Stimulated activated CD4-positive, alpha-beta T cell treated with anti-CD3 and anti-CD28 coated beads, Interleukin-15, amount 100 ng/mL, for 24 hours (primary cell): ENCODE results near the gene COL6A1.
"Not testable (repeated sequence)": the region's sequence is repeated elsewhere in the genome, so short reads cannot be mapped to it uniquely, and the experiment has no call there.

ENCODE experiments used
- DNase-seq: peaks from one replicate; pipeline ENCODE4 v3.0.0-alpha.2; 2020

The COL6A1 gene

DNA sequence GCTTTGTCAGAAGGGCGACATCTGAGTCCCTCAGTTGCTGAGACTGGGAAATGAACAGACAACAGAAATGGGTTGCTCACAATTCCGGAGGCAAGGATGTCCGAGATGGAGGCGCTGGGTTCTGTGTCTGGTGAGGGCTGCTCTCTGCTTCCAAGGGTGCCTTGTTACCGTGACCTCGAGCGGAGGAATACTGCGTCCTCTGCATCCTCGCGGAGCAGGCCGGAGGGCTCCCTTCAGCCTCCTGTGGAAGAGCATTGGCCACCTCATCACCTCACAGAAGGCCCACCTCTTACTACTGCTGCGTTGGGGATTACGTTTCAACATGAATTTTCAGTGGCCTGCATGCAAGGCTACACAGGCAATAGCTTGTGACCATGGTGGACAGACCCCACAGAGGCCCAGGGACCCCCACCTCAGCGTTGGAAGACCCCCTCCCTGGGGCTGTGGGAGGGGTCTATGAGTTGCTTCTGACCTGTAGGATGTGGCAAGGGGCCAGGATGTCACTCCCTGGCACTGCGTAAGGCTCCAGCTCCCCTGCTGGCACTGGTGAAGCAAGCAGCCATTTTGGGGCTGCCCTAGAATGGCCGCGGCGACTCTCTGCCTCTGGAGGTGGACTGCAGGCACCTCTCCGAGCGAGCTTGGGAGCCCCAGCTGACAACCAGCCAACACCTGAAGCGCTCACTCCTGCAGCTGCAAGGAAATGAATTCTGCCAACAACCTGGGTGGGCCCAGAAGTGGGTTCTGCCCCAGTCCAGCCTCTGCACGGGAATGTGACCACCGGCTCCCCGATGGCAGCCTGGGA, 36.3 kb upstream of the COL6A1 start:
- no peak for DNase-seq

DNA sequence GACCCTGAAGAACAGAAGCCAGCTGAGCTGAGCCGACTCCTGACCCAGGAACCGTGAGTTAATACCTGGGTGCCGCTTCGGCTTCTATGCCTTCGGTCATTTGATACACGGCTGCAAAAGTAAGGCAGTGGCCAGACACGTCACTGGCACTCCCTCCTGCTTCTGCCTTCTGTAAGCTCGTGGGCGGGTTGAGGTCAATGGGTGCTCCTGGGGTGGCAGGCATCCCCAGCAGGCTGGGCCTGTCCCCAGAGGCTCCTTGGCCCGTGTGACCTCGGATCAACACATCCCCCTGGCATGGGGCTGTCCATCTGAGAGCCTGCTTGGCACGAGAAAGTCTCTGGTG, 35.7 kb upstream of the COL6A1 start:
- no peak for DNase-seq

DNA sequence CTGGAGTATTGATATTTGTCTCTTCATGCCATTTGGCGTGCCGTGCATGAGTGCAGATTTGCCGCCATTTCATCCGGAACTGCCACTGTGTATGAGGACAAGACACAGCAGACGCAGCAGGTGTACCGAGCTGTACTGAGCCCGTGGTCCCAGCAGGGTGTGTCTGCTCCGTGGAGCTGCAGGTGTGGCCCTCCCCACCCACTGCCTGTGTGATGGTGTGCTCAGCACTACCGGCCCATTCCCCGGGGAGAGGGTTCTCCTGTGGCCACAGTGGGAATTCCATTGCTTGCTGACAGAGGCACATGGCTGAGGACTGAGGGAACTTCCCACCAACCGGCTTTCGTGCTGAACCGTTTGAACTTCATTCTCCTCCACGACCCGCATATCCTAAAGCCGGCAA, 34.3 kb upstream of the COL6A1 start:
- no peak for DNase-seq

DNA sequence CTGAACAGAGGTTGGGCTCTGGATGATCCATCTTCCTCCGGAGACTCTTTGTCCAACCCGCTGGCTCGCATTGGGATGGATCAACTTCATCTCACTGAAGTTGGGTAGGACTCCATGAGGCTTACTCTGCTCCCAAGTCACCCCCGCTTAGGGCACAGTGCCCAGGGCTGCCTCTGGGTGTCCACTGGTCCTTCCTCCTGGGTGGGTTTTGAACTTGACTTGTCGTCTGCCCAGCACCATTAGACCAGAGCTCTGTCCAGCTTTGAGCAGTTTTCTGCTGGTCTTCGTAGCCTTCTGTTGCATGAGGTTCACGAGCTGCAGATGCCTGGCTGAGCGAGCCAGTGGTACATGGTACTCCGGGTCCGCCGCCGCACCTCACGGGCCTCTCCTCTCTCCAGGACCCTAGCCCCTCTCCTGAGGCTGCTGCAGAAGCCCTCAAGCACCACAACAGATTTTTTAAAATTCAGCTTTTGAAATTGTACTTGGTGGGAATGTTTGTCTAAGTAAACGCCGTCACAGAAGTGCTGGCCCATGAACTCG, 33.8 kb upstream of the COL6A1 start:
- no peak for DNase-seq

DNA sequence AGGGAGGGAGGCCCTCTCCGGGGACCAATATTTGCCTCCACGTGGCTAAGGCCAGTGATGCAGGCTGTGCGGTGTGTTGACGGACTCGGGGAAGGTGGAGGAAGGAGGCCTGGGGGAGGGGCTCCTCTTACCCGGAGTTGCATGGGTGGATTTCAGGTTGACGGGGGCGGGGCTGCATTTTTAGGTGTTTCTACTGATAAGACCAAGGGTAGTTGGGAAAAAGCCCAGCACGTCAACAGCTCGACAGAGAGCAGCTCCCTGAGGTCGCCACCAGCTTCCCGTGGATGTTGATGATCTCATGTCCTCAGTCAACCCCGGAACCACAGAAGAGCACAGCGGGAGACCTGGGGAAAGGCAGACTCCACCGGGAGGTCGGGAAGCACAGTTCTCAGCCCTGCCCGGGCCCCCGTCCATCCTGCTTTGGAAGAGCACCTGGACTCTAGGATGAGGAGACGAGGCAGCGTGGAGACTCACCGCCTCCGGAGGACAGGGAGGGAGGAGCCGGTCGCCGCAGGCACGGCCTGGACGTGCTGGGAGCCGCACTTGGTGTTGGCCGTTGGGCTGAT, 32.9 kb upstream of the COL6A1 start:
- DNase-seq = no peak

DNA sequence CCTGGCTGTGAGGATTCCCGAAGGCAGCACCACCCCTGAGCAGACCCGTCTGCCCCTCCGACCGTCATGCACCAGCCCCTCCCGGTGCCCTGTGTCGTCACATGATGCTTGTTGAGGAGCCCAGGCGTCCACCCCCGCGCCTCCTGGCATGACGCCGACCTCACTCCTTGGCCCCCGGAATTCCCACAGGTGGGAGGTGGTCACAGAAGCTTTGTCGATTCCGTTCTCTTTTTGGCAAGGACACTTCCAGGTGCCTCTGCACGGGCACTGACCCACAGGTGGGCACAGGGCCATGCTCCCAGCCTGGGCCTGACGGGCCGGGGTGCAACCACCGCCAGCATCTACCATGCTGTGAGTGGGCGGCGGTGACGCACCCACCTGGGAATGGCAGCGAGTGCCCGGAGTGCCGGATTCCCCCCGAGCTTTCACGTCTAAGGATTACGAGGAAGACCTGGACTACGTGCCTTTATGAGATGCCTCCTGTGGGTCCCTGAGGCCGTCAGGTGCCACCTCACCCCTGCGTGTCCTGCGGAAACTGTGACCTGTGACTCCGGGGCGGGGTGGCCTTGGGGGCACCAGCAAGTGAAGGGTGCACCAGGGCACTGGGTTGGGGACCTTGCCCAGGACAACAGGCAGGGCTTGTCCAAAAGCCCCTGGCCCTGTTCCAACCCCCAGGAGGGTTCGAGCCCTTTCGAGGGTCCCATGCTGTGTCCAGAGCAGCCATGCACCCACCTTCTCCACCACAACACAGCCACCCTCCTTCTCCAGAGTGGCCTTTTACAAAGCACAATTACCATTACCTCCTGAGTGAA, 31.4 kb upstream of the COL6A1 start:
- no peak for DNase-seq

DNA sequence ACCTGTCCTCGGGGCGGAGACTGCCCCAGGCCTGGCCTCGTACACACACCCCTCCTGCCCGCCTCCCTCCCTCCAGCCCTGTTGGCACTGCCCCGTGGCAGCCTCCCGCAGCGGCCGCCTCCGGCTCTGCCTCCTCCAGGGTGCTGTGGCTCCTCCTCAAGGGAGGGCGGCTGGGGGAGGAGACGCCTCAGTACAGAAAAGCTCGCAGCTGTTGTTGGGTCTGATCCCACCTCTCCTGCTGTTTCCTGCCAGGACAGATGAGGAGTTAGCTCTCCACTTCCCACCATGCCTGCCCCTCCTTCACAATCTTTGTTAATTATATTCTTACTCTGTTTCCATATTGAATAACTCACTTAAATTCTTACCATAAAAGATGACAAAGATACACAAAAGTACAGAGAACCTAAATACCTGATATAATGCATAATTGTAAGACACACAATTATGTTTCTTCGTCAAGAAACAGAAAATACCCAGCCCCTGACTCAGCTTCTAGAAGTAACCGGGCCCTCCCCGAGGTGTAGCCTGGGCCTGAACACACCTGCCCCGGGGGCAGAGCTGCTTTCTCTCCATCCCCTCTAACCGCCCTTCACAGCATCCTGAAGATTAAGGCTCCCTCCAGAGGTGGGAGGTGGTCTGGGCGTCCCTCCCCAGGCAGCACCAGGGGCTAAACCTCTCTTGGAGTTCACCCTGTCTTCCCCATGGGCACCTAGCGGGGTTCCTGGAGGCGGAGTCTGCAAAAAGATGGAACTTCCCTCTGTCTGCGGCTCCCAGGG, 30.6 kb upstream of the COL6A1 start:
- no peak for DNase-seq

DNA sequence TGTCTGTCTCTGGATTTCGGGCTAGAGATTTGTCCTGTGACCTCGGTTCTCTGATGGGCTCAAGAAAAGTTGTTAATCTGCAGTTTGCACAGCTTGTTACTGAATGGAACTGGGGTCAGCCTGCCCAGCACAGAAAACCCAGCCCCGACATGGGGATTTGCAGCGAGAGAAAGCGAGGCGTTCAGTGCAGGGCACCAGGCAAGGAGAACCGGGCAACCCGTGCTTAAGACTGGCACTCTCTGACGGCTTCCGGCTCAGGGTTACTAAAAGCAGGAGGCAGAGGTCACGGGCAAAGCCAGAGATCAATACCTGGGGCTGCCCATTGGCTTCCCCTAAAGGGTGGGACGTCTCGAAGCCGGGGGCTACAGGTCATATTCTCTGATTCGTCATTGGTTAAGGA, 29.9 kb upstream of the COL6A1 start:
- DNase-seq = no peak

DNA sequence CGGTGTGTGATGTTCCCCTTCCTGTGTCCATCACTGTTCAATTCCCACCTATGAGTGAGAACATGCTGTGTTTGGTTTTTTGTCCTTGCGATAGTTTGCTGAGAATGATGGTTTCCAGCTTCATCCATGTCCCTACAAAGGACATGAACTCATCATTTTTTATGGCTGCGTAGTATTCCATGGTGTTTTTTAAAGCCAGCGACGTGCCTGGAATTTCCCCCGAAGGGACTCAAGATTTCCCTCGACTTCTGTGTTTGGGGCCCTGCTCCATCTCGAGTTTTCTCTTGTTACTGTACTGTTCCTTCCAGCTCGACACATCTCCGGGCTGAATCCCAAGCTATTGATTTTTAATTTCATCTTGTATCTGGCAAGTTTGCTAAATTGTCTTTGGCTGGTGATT, 29.0 kb upstream of the COL6A1 start:
- DNase-seq = not testable (repeated sequence)

DNA sequence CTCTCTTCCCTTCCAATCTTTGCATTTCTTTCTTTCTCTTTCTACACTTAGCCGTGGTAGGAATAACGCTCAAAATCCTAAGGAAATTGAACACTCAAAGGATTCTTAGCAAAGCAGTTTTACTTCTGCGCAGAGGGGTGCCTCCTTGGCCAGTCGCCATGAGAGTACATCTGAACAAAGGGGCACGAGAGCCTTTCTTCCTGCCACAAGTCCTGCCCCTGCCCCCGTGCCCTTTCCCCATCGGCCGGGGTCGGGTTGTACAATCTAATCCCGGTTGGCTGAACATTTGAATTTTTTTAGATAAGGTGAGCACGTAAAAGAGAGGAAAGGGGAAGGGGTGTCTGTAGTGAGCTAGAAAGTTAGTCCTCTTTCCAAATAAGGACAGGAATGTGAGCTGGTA, 28.6 kb upstream of the COL6A1 start:
- no peak for DNase-seq

DNA sequence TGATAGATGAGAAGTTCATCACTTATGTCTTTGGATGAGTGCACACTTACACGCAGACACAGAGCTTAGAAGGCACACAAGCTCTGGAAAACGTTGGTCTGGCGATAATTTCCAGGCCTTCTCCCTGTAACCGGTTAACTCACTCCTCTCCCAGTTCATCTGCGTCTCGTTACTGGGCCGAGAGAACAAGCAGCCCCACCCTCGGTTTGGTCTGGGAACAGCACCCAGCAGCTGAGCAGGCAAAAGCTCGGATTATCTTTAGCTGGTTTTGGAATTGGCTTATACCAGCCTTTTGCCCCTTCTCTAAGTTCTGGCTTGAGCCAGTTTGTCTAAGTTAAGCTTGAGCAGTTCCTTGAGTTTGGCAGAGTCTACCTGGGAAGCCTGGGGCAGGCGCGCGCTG, 27.3 kb upstream of the COL6A1 start:
- no peak for DNase-seq

DNA sequence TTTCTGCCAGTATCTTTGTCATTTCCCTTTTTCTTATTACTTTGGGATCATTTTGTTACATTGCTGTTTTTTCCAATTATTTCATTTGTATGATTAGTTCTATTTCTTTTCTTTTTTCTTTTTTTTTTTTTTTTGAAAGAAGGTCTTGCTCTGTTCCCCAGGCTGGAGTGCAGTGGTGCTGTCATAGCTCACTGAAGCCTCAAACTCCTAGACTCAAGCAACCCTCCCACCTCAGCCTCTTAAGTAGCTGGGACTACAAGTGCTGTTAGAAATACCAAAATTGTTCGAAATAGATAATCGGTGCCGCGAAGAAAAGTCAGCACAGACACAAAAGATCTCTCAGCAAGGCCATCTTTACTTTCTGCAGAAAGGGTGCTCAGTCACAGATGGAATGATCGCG, 26.6 kb upstream of the COL6A1 start:
- DNase-seq = no peak

DNA sequence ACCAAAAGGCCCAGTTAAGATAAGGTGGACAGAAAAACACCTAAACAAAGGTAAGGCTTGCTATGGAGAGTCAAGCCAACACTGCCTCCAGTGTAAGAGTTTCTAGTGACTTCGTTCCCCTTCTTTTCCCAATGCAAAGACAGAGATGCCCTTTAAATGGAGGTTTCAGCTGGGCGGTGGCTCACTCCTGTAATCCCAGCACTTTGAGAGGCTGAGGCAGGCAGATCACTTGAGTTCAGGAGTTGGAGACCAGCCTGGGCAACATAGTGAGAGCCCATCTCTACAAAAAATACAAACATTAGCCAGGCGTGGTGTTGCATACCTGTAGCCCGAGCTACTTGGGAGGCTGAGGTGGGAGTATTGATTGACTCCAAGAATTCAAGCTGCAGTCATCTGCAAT, 24.0 kb upstream of the COL6A1 start:
- DNase-seq = no peak

DNA sequence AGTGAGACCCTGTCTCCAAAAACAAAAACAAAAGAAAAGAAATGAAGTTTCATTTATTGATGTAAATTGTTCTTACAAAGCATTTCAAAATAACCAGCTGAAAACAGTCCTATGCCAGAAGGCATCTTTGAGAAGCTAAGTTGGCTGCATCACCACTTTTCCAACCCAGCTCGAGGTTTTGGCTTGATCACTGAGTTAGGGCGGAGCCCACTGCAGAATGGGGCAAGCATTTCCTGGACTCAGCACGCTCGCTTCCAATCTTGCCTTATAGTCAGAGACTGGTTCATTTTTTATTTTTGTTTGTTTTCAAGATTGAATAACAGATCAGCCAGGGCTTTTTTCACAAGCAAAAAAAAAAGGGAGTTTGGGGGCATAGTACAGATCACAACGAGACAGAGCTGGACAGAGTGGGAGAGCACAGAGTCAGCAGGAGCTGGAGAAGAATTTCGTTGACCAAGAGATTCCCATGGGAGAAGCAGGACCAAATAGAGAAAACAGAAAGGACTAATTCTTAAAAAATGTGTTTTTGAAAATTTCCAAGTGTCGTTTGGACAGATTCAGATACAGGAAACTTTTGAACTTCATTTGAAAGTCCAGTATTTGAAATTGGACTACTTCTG, 23.5 kb upstream of the COL6A1 start:
- DNase-seq = no peak

DNA sequence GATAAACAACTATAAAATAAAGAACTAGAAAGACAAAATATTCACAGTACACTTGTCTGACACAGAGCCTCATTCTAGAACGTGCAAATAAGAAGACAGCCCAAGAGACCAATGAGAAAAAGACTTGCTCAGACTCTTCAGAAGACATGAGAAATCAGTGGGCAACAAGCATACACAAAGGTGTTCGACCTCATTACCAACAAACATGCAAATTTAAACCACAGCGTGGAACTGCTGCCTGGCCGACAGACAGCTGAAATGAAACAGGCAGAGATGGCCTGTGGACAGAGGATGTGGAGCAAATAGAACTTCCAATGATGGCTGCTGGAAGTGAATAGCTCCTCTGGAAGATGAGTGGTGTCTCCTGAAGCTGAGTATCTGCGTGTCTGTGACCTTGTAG, 22.4 kb upstream of the COL6A1 start:
- no peak for DNase-seq

DNA sequence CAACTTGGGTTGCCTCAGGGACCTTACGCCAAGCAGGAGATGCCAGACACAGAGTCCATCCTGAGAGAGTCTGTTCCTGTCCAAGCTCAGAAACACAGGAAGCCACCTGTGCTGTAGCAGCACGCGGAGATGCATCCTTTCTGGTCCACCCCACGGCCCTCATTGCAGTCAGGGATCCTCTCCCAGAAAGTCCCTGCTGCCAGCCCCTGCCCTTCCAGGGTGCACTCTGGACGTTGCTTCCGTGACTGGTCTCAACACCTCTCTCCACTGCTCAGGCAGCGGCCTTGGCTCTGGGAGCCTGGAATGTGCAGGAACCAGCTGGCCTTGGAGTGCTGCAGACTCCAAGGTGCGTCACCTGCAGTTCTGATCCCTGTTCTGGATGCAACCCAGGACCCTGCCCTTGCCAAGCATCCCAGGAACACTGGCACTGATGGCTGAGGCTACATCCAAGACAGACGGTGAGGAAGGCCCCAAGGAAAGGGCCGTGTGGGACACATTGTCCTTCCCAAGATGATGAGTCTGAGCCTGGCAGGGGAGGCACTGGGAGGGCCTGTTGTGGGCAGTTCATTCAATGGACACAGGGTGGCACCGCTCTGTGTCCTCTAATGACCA, 21.7 kb upstream of the COL6A1 start:
- no peak for DNase-seq

DNA sequence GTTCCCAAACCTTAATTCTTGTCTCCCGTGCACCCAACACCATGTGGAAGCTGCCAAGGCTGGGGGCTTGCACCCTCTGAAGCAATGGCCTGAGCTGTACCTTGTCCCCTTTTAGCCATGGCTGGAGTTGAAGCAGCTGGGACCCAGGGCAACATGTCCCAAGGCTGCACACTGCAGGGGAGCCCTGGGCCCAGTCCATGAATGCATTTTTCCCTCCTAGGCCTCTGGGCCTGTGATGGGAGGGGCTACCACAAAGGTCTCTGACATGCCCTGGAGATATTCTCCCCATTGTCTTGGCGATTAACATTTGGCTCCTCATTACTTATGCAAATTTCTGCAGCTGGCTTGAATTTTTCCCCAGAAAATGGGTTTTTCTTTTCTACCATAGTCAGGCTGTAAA, 20.2 kb upstream of the COL6A1 start:
- not testable (repeated sequence) for DNase-seq

DNA sequence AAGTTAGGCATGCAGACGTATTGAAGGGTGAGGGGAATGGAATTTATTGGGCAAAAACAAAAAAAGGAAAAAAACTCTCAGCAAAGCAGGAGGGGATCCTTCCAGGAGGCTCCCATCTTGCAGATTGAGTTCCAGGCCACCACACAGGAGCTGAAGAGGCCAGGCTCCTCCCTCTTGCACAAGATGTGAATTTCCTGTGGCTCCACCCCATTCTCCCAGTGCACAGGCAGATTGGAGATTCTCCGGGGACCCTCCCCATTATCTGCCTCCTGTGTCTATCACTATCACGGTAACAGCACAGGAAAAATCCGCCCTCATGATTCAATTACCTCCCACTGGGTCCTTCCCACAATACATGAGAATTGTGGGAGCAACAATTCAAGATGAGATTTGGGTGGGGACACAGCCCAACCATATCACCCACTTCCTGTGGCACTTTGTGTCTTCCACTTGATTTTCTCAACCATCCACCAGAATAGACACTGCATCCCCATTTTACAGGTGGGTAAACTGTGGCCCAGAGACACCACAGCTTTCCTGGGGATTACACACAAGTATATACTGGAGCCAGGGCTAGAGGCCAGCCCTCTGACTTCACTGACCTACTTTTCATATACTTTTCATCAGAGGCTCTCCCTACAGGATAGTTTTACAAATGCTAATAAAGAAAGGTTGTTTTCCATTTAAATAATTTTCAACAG, 18.9 kb upstream of the COL6A1 start:
- DNase-seq = no peak

DNA sequence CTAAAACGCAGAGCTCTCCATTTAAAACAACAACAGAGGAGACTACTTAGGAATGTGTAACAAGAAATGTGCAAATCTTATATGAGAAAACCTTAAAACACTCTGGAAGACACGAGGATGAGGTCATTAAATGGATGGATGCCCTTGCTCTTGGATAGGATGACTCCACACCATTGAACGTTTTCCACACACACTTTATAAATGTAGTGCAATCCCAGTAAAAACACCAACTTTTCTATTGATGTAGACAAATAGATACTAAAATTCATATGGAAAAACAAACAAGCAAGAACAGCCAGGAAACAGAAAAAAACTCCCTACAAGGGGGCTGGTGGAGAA, 18.4 kb upstream of the COL6A1 start:
- no peak for DNase-seq

DNA sequence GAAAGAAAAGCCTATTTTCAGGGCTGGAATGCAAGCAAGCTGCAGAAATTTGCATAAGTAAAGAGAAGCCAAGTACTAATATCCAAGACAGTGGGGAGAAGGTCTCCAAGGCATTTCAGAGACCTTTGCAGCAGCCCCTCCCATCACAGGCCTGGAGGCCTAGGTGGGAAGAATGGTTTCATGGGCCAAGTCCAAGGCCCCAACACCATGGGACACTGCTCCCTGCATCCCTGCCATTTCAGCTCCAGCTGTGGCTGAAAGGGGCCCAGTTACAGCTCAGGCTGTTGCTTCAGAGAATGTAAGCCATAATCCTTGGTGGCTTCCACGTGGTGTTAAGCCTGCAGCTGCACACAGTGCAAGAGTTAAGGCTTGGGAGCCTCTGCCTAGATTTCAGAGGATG, 16.9 kb upstream of the COL6A1 start:
- no peak for DNase-seq

DNA sequence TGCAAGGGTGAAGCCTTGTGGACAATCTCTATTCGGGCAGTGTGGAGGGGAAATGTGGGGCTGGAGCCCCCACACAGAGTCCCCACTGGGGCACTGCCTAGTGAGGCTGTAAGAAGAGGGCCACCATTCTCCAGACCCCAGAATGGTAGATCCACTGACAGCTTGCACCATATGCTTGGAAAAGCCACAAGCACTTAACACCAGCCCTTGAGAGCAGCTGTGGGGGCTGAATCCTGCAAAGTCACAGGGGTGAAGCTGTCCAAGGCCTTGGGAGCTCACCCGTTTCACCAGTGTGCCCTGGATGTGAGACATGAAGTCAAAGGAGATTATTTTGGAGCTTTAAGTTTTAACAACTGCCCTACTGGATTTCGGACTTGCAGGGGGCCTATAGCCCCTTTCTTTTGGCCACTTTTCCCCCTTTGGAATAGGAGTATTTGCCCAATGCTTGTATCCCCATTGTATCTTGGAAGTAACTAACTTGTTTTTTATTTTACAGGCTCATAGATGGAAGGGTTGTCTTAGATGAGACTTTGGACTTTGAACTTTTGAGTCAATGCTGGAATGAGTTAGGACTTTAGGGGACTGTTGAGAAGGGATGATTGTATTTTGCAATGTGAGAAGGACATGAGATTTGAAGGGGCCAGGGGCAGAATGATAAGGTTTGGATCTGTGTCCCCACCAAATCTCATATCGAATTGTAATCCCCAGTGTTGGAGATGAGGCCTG, 16.3 kb upstream of the COL6A1 start:
- no peak for DNase-seq
